Thyroid gland (tissue), 4 donors: ENCODE results near the gene RNPEPL1. TPM values are rescaled to one million over a fixed set of nuclear protein-coding genes. Genes with fewer than 3 reads are reported as not detected.

Source experiments
- DNase-seq, 2 donors: peaks; one replicate each; pipeline ENCODE4 v3.0.0-alpha.2; 2019
- H3K27ac ChIP-seq, 3 donors: fragments of 200-600 bp; sonication (generic); 1 replicate in 2 of 3; 2 replicates in 1 of 3; pipeline ENCODE4 v1.5.1; 2016 to 2019; ENCODE audit warnings: mild to moderate bottlenecking in 1 of 3, moderate library complexity in 1 of 3
- H3K27me3 ChIP-seq: fragments of 200-600 bp; sonication (generic); one replicate; pipeline ENCODE4 v1.5.1; 2019
- H3K36me3 ChIP-seq, 2 donors: fragments of 200-600 bp; sonication (generic); one replicate each; pipeline ENCODE4 v1.5.1; 2016 to 2019
- H3K4me1 ChIP-seq, 2 donors: fragments of 200-600 bp; sonication (generic); one replicate each; pipeline ENCODE4 v1.5.1; 2017 to 2019
- H3K4me3 ChIP-seq, 3 donors: fragments of 200-600 bp; sonication (generic); replicated peaks in 1 of 3; 1 replicate in 2 of 3; 2 replicates in 1 of 3; pipeline ENCODE4 v1.5.1; 2016; ENCODE audit warnings: mild to moderate bottlenecking in 1 of 3
- H3K9me3 ChIP-seq: fragments of 200-600 bp; sonication (generic); one replicate; pipeline ENCODE4 v1.5.1; 2017
- CTCF ChIP-seq, 6 experiments: fragments of 200-600 bp in 3 of 6; fragments of 450-650 bp in 3 of 6; sonication (generic) in 3 of 6; IDR thresholded peaks; one replicate each; pipeline ENCODE4 v1.5.1; 2016 to 2019; ENCODE audit warnings: antibody characterized with exemption in 6 of 6, mild to moderate bottlenecking in 2 of 6, inconsistent platforms in 1 of 6, moderate library complexity in 1 of 6
- POLR2A ChIP-seq, 2 donors: fragments of 450-650 bp; IDR thresholded peaks; one replicate each; pipeline ENCODE4 v1.6.1; 2017; ENCODE audit warnings: antibody characterized with exemption in 2 of 2, mild to moderate bottlenecking in 2 of 2, moderate library complexity in 1 of 2
- WGBS, 2 donors: methylation state at CpG; one replicate each; pipeline ENCODE4 v1.1.5; 2017; 5-methylcytosine and 5-hydroxymethylcytosine counted together
- intact Hi-C: fragments of 100-400 bp; cut with DNase I; formaldehyde crosslinking; loops from one replicate; pipeline ENCODE4 v1.15.1; 2023
- total RNA-seq, 4 donors: library from RNA; depleted of rRNA; stranded (reverse); fragments of >200 nt; gene quantifications; one replicate each; pipeline ENCODE4 v1.2.3, GENCODE V29; 2016

Gene RNPEPL1
- total RNA-seq, 4 donors from 2014 or later: 20.0 to 45.5 (median 37.3) TPM

- intact Hi-C loops: no loop called here
Observed at GRCh38 chr2:240574386-240575100, 6.3 kb downstream of the RNPEPL1 start.

GRCh38 chr2:240575101-240575965, 7.0 kb downstream of the RNPEPL1 start:
- H3K36me3 ChIP-seq: peaks cover 24 to 40% of the 10 kb centered on the region in 2 donors
- no peaks in the 10 kb centered on the region for H3K27me3 ChIP-seq
- peaks cover 9 to 22% of the 10 kb centered on the region in 2 donors for H3K4me1 ChIP-seq
- intact Hi-C loops: no loop called here
- WGBS, 2 donors: 85 to 89% methylated on average over 11 to 17 of the region's 23 CpGs
- TF ChIP-seq CTCF (IDR thresholded peaks at IDR 0.05) (no peak), POLR2A (IDR thresholded peaks at IDR 0.05) (no peak)
- DNase-seq: no peak
- no peak overlapping the region for H3K4me3 ChIP-seq
- no peak overlapping the region for H3K27ac ChIP-seq
- H3K9me3 ChIP-seq: no peaks in the 10 kb centered on the region

More at GRCh38 chr2:240574386-240575100, 6.3 kb downstream of the RNPEPL1 start:
- Histone ChIP-seq H3K27me3 (no peaks in the 10 kb centered on the region), H3K4me3 (no peak overlapping the region), H3K36me3 (peaks cover 24 to 40% of the 10 kb centered on the region in 2 donors), H3K9me3 (no peaks in the 10 kb centered on the region), H3K4me1 (peaks cover 6 to 22% of the 10 kb centered on the region in 2 donors), H3K27ac (no peak overlapping the region)
- WGBS, 2 donors: 91 to 92% methylated on average over 14 to 20 of the region's 21 CpGs
- DNase-seq: no peak
- no peak for TF ChIP-seq CTCF (IDR thresholded peaks at IDR 0.05)
- no peak for TF ChIP-seq POLR2A (IDR thresholded peaks at IDR 0.05)

GRCh38 chr2:240576036-240576435, 7.8 kb downstream of the RNPEPL1 start:
- H3K4me1 ChIP-seq: peaks cover 10 to 21% of the 10 kb centered on the region in 2 donors
- intact Hi-C loops: no loop called here
- H3K9me3 ChIP-seq: no peaks in the 10 kb centered on the region
- no peak overlapping the region for H3K27ac ChIP-seq
- no peaks in the 10 kb centered on the region for H3K27me3 ChIP-seq
- no peak overlapping the region for H3K4me3 ChIP-seq
- DNase-seq: no peak
- H3K36me3 ChIP-seq: peaks cover 24 to 40% of the 10 kb centered on the region in 2 donors
- no peak for TF ChIP-seq CTCF (IDR thresholded peaks at IDR 0.05)
- no peak for TF ChIP-seq POLR2A (IDR thresholded peaks at IDR 0.05)
- 80 to 84% methylated on average over 6 of the region's 6 CpGs for WGBS, 2 donors

GRCh38 chr2:240576436-240577205, 8.3 kb downstream of the RNPEPL1 start:
- 97% methylated on average over 19 to 23 of the region's 32 CpGs for WGBS, 2 donors
- Histone ChIP-seq H3K4me3 (no peak overlapping the region), H3K27ac (no peak overlapping the region), H3K4me1 (peaks cover 10 to 21% of the 10 kb centered on the region in 2 donors), H3K9me3 (no peaks in the 10 kb centered on the region), H3K36me3 (peaks cover 24 to 40% of the 10 kb centered on the region in 2 donors), H3K27me3 (no peaks in the 10 kb centered on the region)
- TF ChIP-seq POLR2A (IDR thresholded peaks at IDR 0.05) (no peak), CTCF (IDR thresholded peaks at IDR 0.05) (no peak)
- DNase-seq: no peak
- intact Hi-C loops: no loop called here
